Stimulated activated CD4-positive, alpha-beta T cell treated with anti-CD3 and anti-CD28 coated beads, Interleukin-4, amount 100 ng/mL, for 4 hours (primary cell): ENCODE measurements around the gene MFNG.
A peak's percentile ranks its signal among the peaks of the same experiment; 100 is the strongest.

Experiments used
- DNase-seq, 2 experiments: peaks; one replicate each; pipeline ENCODE4 v3.0.0-alpha.2; 2020

Gene MFNG

DNA sequence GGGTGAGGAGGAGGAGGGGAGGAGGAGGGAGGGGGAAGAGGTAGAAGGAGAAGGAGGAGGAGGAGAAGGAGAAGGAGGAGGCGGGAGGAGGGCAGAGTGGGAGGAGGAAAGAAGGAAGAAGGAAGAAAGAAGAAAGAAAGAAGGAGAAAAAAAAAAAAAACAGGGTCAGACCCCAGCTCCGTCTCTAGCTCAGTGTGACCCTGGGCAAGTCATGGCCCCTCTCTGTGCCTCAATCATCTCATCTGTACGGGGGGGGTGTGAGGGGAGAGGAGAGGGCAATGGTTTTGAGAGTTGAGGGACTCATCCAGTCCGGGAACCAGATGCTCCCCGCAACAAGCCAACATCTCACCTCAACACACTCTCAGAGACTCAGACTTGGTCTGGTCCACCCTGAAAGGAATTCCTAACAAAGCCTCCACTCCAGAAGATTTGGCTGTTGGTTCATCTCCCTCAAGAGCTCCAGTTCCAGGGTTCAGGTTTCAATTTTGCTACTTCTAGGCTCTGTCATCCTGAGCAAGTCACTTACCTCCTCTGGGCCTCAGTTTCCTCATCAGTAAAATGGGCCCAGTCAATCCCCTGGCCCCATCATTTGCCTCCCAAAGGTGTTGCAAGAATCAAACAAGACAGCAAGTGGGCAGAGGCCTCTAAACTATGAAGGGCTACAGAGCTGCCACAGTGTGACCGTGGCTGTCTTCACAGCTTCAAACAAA, 25.4 kb upstream of the MFNG start:
- no peak for DNase-seq

DNA sequence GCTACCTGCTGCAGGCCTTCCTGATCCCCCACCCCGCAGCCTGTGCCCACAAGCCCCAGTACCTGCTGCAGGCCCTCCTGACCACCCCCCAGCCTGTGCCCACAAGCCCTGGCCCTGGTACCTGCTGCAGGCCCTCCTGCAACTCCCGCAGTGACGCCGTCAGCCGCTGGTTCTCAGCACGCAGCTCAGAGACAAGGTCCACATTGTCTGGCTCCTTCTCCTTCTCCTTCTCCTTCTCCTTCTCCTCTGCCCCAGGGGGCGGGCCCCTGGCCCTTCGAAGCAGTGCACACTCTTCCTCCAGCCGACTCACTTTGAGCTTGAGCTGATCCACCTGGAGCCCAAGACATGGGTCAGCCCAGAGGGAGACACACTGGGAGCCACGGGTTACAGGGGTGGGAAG, 23.9 kb upstream of the MFNG start:
- DNase-seq = no peak

GRCh38 chr22:37509059-37509860, 23.1 kb upstream of the MFNG start:
- no peak for DNase-seq

DNA sequence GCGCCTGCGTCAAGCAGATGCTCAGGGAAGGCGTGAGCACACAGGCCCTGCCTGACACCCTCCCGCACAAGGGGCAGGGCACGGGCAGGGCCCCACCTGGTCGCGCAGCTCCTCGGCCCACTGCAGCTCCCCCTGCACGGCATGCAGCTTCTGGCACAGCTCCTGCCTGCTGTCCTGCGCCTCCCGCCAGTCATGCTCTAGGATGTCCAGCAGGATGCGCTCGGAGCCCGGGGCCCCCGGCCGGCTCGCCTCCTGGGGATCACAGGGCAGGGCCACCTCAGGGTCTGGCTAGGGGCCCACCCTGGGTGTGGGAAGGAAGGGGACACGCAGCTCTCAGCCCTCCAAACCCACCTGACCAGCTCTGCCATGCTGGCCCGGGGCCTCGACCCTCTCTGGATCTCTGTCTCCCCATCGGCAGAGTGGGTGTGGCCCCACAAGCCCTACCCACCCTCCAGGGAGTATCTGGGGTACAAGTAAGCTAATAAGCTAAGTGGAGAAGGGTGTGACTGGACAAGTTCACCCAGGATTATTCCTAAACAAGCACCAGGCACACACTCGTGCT, 22.3 kb upstream of the MFNG start:
- no peak for DNase-seq

GRCh38 chr22:37507731-37508130, 21.5 kb upstream of the MFNG start:
- no peak for DNase-seq

GRCh38 chr22:37505989-37506388, 19.8 kb upstream of the MFNG start:
- DNase-seq = no peak

DNA sequence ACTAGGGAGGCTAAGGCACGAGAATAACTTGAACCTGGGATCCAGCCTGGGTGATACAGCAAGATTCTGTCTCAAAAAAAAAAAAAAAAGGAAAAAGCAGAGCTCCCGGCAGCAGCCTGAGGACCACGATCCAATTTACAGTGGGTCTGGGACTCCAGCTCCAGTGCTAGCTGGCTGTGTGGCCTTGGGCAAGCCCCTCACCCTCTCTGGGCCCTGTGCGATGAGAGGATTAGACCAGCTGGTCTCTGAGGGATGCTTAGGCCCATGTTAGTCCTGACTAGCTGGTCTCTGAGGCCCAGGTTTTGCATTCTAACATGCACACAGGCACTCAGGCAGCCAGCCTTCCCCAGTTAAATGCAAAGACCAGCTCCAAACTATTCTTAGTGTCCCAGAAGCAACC, 19.4 kb upstream of the MFNG start:
- no peak for DNase-seq

DNA sequence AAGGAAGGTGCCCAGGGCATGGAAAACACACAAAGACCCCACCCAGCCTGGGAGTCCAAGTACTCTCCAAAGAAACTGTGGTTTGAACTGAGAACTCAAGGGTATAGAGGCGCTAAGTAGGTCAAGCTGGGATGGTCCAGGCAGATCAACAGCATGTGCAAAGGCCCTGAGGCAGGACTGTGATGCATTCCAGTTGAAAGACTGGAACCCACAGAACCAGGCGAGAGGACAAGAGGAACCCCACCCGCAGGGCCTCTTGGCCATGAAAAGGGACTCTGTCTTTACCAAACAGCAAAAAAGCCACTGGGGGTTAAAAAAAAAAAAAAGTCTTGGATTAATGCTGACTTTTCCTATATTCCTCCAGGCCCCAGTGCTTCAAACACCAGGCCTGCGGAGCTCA, 18.8 kb upstream of the MFNG start:
- DNase-seq = no peak

DNA sequence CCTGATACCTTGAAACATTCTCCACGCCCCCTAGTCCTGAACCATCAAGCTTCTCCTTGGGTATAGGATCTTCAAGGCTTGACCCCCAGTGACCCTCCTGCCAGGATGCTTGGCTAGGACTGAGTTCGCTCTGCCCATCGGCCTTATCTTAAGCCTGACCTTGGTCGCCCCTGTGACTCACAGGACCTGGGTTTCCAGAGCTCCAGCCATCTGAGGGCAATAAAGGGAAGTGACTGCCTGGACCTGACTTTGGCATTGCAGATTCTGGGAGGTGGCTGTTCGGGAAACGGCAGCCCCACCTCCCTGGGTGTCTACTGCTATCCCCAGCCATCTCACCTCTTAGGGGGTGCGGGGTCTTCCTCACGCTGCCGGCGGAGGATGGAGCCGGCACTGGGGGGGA, 17.7 kb upstream of the MFNG start:
- DNase-seq = no peak

- no peak for DNase-seq
These were observed 17.0 kb upstream of the MFNG start for GRCh38 chr22:37503183-37503683.

DNA sequence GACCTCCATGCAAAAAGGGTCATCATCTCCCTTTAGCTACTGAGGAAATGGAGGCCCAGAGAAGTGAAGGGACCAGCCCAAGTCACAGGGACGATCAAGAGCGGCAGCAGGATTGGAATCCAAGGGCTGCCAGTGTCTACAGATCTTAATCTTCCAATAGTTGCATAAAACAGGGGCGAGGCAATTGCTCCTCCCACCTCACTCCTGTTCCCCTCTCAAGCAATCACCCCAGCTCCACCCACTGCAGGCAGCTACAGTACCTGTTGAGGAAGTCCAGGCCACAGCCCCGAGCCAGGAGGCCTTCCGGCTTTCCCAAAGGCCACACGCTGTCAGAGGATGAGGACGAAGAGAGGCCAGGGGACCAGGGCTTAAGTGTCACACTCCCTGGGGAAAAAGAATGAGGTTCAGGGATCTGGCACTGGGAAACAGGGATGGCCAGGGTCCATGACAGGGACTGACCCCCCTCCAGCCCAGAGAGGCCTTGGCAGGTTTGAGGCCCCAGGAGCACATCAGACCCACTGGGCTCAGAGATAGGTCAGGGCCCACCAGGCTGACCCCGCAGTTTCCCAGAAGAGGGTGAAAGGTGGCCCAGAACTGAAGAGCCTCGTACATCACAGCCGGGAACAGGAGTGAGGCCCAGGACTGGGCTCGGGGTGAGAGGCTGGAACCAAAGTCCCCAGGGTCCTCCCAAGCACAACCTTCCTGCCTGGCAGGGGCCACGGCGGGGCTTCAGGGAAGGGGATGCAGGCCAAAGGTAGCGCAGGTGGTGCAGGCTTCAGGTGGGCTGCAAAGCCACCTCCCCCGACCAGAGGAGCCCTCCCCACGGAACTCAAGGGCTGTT, 16.4 kb upstream of the MFNG start:
- DNase-seq = no peak

DNA sequence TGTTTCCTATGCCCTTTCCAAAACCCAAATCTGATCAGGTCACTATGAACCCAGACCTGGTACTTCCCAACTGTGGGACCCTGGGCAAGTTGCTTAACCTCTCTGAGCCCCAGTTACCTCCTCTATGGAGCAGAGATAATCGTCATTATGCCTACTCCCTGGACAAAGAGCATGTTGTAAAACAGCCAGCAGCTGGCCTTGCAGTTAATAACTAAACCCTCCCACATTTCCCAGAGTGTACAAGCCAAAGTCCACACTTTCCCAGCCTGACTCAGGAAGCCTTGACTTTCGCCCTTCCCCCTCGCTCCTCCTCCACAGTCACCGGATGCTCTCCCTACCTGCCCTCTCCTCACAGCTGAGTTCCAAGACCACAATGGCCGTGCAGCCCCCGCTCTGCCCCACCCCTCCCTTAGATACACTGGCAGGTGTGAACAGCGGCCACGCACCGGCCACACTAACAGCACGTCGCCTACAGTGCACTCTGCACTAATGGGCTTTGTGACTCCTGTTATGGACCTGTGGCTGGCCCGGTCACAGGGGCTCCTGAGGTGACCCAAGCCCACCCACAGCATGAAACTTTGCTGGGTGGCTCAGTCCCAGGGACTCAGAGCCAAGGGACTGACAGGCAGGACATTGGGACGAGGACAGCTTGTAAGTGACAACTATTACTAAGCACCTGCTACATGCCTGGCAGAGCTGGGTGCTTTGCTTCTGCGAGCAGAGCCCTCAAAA, 15.6 kb upstream of the MFNG start:
- no peak for DNase-seq

- no peak for DNase-seq
These were observed 14.8 kb upstream of the MFNG start for GRCh38 chr22:37500745-37501609.

DNA sequence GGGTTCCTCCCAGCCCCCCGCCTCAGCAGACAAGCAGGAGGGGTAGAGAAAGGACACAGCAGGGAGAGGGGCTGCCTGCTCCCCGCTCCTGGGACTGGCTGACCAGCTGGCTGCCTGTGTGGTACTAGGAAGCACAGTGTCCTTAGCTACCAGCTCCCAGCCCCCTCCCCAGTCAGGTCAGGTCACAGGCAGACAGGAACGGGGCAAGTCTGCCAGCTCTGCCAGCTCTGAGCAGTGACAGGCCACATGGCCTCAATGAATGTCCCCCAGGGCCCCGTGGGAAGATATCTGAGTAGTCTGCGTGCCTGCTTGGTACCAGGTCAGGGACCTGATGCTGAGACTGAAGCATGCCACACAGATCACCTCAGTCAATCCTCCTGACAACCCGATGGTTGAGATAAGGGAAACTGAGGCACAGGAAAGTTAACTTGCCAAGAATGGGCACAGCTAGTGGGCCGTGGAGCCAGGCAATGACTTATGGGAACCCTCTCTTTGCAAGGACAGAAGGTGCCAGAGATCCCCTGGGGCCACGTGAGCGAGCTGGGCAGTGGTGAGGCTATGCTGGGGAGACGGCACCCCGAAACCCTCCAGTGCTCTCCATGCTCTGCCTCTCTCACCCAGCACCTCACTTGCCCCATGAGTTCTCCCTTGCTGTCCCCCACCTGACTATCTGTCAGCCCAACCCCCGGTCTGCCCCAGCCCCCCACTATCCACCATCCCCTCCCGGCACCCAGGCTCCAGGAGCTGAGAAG, 13.8 kb upstream of the MFNG start:
- no peak for DNase-seq

DNA sequence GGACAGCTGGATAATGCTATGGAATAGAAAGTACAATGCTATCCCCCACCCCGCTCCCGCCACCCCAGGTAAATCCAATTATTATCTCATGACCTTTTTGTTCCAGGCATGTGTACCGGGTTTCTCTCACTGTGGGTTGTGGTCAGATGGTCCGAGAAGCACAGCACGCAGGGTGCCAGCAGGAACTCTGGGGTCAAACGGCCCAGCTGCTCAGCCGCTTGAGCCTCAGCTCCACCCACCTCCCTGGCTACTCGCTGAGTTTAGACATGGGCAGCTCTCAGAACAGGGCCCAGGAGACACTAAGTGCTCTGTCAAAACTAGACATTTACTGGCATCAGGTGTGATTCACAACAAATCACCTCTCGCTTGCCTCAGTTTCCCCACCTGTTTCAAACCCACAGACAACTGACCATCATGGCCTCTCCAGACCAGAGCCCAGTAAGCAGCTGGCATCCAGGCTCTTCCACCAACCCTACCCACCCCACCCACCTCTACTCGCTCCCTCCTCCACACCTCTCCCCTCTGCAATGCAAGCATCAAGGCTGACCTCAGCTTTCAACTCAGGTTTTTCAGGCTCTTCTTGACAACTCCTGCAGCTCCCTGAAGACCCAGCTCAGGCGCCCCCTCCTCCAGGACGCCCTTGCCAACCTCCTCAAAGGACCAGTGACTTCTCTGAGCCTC, 13.0 kb upstream of the MFNG start:
- no peak for DNase-seq

- DNase-seq = peak; percentile 62 to 70
These were observed 12.2 kb upstream of the MFNG start for GRCh38 chr22:37498289-37498909.

GRCh38 chr22:37497062-37497599, 10.9 kb upstream of the MFNG start:
- DNase-seq = no peak

DNA sequence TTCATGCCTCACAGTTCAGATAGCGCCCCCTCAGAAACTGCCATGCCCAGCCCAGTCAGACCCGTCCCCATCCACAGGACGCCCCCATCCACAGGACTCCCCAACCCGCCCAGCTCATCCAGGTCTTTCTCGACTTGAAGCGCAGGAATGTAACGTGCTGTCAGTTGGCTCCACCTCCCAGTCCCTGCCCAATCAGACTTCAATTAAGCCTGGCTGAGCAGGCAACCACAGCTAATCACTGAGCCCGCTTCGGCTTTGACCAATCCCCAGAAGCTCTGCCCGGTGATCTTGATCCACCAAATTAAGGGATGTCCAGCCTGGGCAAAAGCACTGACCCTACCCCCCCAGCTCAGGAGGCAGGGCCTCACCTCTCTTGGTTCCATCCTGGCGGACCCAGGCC, 10.5 kb upstream of the MFNG start:
- DNase-seq = no peak

DNA sequence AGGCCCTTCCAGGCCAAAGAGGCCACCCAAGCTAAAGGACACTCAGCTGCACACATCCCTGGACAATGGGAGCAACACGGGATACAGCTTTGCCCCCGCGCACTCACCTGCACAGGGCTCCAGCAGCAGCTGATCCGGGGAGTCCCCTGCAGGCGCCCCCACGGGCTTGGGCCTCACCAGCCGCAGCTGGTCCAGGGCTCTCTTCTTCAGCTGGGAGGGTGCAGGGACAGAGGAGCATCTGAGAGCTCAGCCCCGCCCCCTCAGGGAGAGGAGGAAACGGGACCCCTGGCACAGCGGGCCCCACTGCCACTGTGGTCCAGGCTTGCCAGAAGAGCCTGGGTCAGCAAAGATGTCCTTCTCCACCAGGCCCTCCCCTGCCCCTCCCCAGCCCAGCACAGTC, 7.8 kb upstream of the MFNG start:
- DNase-seq = no peak
